H9 (cell line): Measurements from ENCODE around the gene TPCN2. TPM values are rescaled to one million over a fixed set of nuclear protein-coding genes. Genes with fewer than 3 reads are reported as not detected.
A peak's percentile ranks its signal among the peaks of the same experiment; 100 is the strongest.

ENCODE experiments used
- DNase-seq: peaks from one replicate; pipeline ENCODE4 v3.0.0-alpha.2; 2017
- H2AFZ ChIP-seq: one replicate; pipeline ENCODE4 v1.6.1; 2013; ENCODE audit warnings: mild to moderate bottlenecking, low read length, control low read depth, moderate library complexity
- H2AK5ac ChIP-seq: 2 replicates; pipeline ENCODE4 v1.6.1; 2013; ENCODE audit warnings: low read length, control low read depth, mixed read lengths; ENCODE audit not compliant: insufficient read length
- H2BK120ac ChIP-seq: one replicate; pipeline ENCODE4 v1.6.1; 2013; ENCODE audit warnings: low read depth, mild to moderate bottlenecking, low read length, control low read depth, inconsistent platforms; ENCODE audit not compliant: poor library complexity, severe bottlenecking
- H2BK12ac ChIP-seq: 2 replicates; pipeline ENCODE4 v1.6.1; 2013; ENCODE audit warnings: low read length, control low read depth, mixed read lengths, low read depth; ENCODE audit not compliant: insufficient read length
- H2BK15ac ChIP-seq: 2 replicates; pipeline ENCODE4 v1.6.1; 2013; ENCODE audit warnings: low read depth, low read length, control low read depth
- H2BK20ac ChIP-seq: one replicate; pipeline ENCODE4 v1.6.1; 2013; ENCODE audit warnings: low read depth, mild to moderate bottlenecking, low read length, control low read depth, inconsistent platforms; ENCODE audit not compliant: poor library complexity, severe bottlenecking
- H2BK5ac ChIP-seq: 2 replicates; pipeline ENCODE4 v1.6.1; 2013; ENCODE audit warnings: low read length, control low read depth, mixed read lengths; ENCODE audit not compliant: insufficient read length
- H3K14ac ChIP-seq: 2 replicates; pipeline ENCODE4 v1.6.1; 2013; ENCODE audit warnings: low read length, control low read depth; ENCODE audit not compliant: insufficient read depth
- H3K18ac ChIP-seq: 2 replicates; pipeline ENCODE4 v1.6.1; 2013; ENCODE audit warnings: low read depth, mild to moderate bottlenecking, mixed read lengths, low read length, control low read depth; ENCODE audit not compliant: insufficient read length
- H3K23ac ChIP-seq: 2 replicates; pipeline ENCODE4 v1.6.1; 2013; ENCODE audit warnings: low read length, control low read depth, mixed read lengths, low read depth; ENCODE audit not compliant: insufficient read length
- H3K23me2 ChIP-seq: 2 replicates; pipeline ENCODE4 v1.6.1; 2013; ENCODE audit warnings: low read depth, mild to moderate bottlenecking, mixed read lengths, low read length, control low read depth; ENCODE audit not compliant: insufficient read length, poor library complexity, severe bottlenecking
- H3K27ac ChIP-seq: 2 replicates; pipeline ENCODE4 v1.5.1; 2013; ENCODE audit warnings: low read length, control low read depth, mixed read lengths, low read depth; ENCODE audit not compliant: insufficient read length
- H3K27me3 ChIP-seq: 2 replicates; pipeline ENCODE4 v1.6.1; 2013; ENCODE audit warnings: low read length, control low read depth, inconsistent platforms; ENCODE audit not compliant: insufficient read depth
- H3K4ac ChIP-seq: 2 replicates; pipeline ENCODE4 v1.6.1; 2013; ENCODE audit warnings: low read depth, mild to moderate bottlenecking, control low read depth, inconsistent platforms, low read length, moderate library complexity
- H3K4me1 ChIP-seq: 2 replicates; pipeline ENCODE4 v1.6.1; 2013; ENCODE audit warnings: low read length, control low read depth, inconsistent platforms; ENCODE audit not compliant: insufficient read depth
- H3K4me2 ChIP-seq: 2 replicates; pipeline ENCODE4 v1.6.1; 2013; ENCODE audit warnings: low read length, control low read depth, mixed read lengths; ENCODE audit not compliant: insufficient read length, insufficient read depth
- H3K56ac ChIP-seq: 2 replicates; pipeline ENCODE4 v1.6.1; 2013; ENCODE audit warnings: low read depth, mild to moderate bottlenecking, mixed read lengths, low read length, control low read depth; ENCODE audit not compliant: insufficient read length
- H3K79me1 ChIP-seq: 2 replicates; pipeline ENCODE4 v1.6.1; 2013; ENCODE audit warnings: low read depth, mild to moderate bottlenecking, moderate library complexity, low read length, control low read depth, inconsistent platforms; ENCODE audit not compliant: insufficient read depth, poor library complexity, severe bottlenecking
- H3K79me2 ChIP-seq: 2 replicates; pipeline ENCODE4 v1.6.1; 2013; ENCODE audit warnings: low read length, control low read depth, inconsistent platforms; ENCODE audit not compliant: insufficient read depth
- H3K9ac ChIP-seq: 2 replicates; pipeline ENCODE4 v1.6.1; 2013; ENCODE audit warnings: low read length, control low read depth, mixed read lengths; ENCODE audit not compliant: insufficient read length; ENCODE audit errors: extremely low read depth
- H3K9me3 ChIP-seq: one replicate; pipeline ENCODE4 v1.6.1; 2013; ENCODE audit warnings: low read depth, low read length, inconsistent platforms; ENCODE audit not compliant: control insufficient read depth
- H3T11ph ChIP-seq: one replicate; pipeline ENCODE4 v1.6.1; 2013; ENCODE audit warnings: mild to moderate bottlenecking, low read length, control low read depth, inconsistent platforms
- H4K20me1 ChIP-seq: one replicate; pipeline ENCODE4 v1.6.1; 2013; ENCODE audit not compliant: control insufficient read depth, insufficient read length, insufficient read depth
- H4K5ac ChIP-seq: 2 replicates; pipeline ENCODE4 v1.6.1; 2013; ENCODE audit warnings: low read depth, mild to moderate bottlenecking, mixed read lengths, low read length, control low read depth; ENCODE audit not compliant: insufficient read length
- H4K8ac ChIP-seq: replicated peaks from 2 replicates; pipeline ENCODE4 v1.6.1; 2013; ENCODE audit warnings: low read length, control low read depth, mixed read lengths, low read depth; ENCODE audit not compliant: insufficient read length
- H4K91ac ChIP-seq: 2 replicates; pipeline ENCODE4 v1.6.1; 2013; ENCODE audit warnings: low read depth, mild to moderate bottlenecking, moderate library complexity, mixed read lengths, low read length, control low read depth; ENCODE audit not compliant: insufficient read length
- H3K27ac Mint-ChIP-seq, 3 experiments: 2 replicates in 2 of 3; 3 replicates in 1 of 3; pipeline ENCODE4 v1.8.0; 2020 to 2021; ENCODE audit warnings: mixed read lengths in 3 of 3, mild to moderate bottlenecking in 1 of 3, moderate library complexity in 1 of 3
- H3K27me3 Mint-ChIP-seq: 2 replicates; pipeline ENCODE4 v1.8.0; 2021; ENCODE audit warnings: low read depth, mild to moderate bottlenecking, moderate library complexity, mixed read lengths
- H3K36me3 Mint-ChIP-seq, 3 experiments: 2 replicates in 2 of 3; 3 replicates in 1 of 3; pipeline ENCODE4 v1.8.0; 2020 to 2021; ENCODE audit warnings: low read depth in 3 of 3, mixed read lengths in 3 of 3; ENCODE audit not compliant: insufficient read depth in 1 of 3
- H3K4me1 Mint-ChIP-seq, 2 experiments: 2 replicates each; pipeline ENCODE4 v1.8.0; 2020; ENCODE audit warnings: mixed read lengths in 2 of 2
- H3K4me3 Mint-ChIP-seq, 2 experiments: 2 replicates in 1 of 2; 3 replicates in 1 of 2; pipeline ENCODE4 v1.8.0; 2020 to 2021; ENCODE audit warnings: mild to moderate bottlenecking in 2 of 2, mixed read lengths in 2 of 2, moderate library complexity in 1 of 2
- H3K9me3 Mint-ChIP-seq, 2 experiments: 2 replicates in 1 of 2; 3 replicates in 1 of 2; pipeline ENCODE4 v1.8.0; 2020; ENCODE audit warnings: mild to moderate bottlenecking in 2 of 2, mixed read lengths in 2 of 2, moderate library complexity in 1 of 2
- WGBS: extraction: QIAGEN DNeasy Blood & Tissue Kit; methylation state at CpG from one replicate; pipeline ENCODE4 v1.1.7; 2013; ENCODE audit warnings: missing lambda C conversion rate, low lambda C conversion rate, mixed read lengths; ENCODE audit not compliant: insufficient read length; ENCODE audit errors: extremely low coverage; 5-methylcytosine and 5-hydroxymethylcytosine counted together
- total RNA-seq: library from RNA; stranded (reverse); gene quantifications from 2 replicates; pipeline ENCODE4 v1.2.1, GENCODE V29; 2021
- TF ChIP-seq, protein P1 (sequence below): fragments of 200-600 bp; sonication (generic); conservative IDR thresholded peaks from 3 replicates; pipeline ENCODE4 v1.8.0; 2021; ENCODE audit warnings: antibody characterized with exemption, mild to moderate bottlenecking

Gene TPCN2
- total RNA-seq, 1 experiment from 2014 or later = 16.8 TPM

DNA sequence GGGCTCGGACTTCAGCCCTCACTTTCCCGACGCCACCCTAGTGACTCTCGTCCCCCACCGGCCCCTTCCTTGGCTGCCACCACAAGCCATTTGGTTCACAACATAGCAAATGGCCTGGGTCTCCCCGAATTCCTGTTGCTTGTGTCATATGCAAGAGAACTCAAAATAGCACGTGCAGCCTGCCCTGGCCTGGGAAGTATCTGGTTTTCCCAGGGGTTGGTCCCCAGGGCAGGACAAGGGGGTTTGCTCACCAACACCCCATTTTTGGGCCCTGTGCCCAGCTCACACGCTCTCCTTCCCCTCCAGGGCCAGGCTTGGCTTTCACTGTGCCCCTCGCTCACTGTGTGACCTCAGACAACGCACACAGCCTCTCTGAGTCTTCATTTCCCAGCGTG is 12.8 kb upstream of the TPCN2 start:
- H3K27me3 Mint-ChIP-seq = no peaks in the 10 kb centered on the region
- no peaks in the 10 kb centered on the region for H3K36me3 Mint-ChIP-seq

More for the DNA sequence above, 12.8 kb upstream of the TPCN2 start:
- H3K23ac ChIP-seq = no peak overlapping the region
- H3K79me1 ChIP-seq = no peaks in the 10 kb centered on the region
- no peaks in the 10 kb centered on the region for H3K79me2 ChIP-seq
- no CpG with 5 or more reads among the region's 11 CpGs for WGBS
- no peak overlapping the region for H4K8ac ChIP-seq
- H3T11ph ChIP-seq = no peak overlapping the region
- peaks cover 16 to 26% of the 10 kb centered on the region in 2 experiments for H3K4me1 Mint-ChIP-seq
- no peak overlapping the region for H3K9ac ChIP-seq
- no peaks in the 10 kb centered on the region for H3K27me3 ChIP-seq
- H4K91ac ChIP-seq = no peak overlapping the region
- H3K4me2 ChIP-seq = no peak overlapping the region
- no peaks in the 10 kb centered on the region; the same call in 1 of the 2 replicates for H3K4me1 ChIP-seq
- H4K5ac ChIP-seq = no peak overlapping the region
- peak overlapping the region in 2 of 3 experiments; percentile 42 to 51; a peak in 2 of 7 replicates for H3K27ac Mint-ChIP-seq
- no peak overlapping the region for H2BK20ac ChIP-seq
- peak overlapping the region; percentile 30 for H3K18ac ChIP-seq
- H3K23me2 ChIP-seq = no peaks in the 10 kb centered on the region
- no peak overlapping the region for H3K4me3 Mint-ChIP-seq
- TF ChIP-seq, protein P1, sequence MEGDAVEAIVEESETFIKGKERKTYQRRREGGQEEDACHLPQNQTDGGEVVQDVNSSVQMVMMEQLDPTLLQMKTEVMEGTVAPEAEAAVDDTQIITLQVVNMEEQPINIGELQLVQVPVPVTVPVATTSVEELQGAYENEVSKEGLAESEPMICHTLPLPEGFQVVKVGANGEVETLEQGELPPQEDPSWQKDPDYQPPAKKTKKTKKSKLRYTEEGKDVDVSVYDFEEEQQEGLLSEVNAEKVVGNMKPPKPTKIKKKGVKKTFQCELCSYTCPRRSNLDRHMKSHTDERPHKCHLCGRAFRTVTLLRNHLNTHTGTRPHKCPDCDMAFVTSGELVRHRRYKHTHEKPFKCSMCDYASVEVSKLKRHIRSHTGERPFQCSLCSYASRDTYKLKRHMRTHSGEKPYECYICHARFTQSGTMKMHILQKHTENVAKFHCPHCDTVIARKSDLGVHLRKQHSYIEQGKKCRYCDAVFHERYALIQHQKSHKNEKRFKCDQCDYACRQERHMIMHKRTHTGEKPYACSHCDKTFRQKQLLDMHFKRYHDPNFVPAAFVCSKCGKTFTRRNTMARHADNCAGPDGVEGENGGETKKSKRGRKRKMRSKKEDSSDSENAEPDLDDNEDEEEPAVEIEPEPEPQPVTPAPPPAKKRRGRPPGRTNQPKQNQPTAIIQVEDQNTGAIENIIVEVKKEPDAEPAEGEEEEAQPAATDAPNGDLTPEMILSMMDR = no peak
- DNase-seq = no peak
- H3K56ac ChIP-seq = no peak overlapping the region
- no peak overlapping the region for H2AK5ac ChIP-seq
- no peak overlapping the region for H2BK5ac ChIP-seq
- no peak overlapping the region for H2BK120ac ChIP-seq
- no peak overlapping the region for H3K4ac ChIP-seq
- no peak overlapping the region for H3K14ac ChIP-seq
- H2AFZ ChIP-seq = no peak overlapping the region
- H3K27ac ChIP-seq = no peak overlapping the region
- no peak overlapping the region for H2BK15ac ChIP-seq
- no peaks in the 10 kb centered on the region for H3K9me3 Mint-ChIP-seq
- H2BK12ac ChIP-seq = no peak overlapping the region
- H3K9me3 ChIP-seq = no peaks in the 10 kb centered on the region
- no peaks in the 10 kb centered on the region for H4K20me1 ChIP-seq
